ENCODE results near the gene TMC7.

TMC7 gene

DNA sequence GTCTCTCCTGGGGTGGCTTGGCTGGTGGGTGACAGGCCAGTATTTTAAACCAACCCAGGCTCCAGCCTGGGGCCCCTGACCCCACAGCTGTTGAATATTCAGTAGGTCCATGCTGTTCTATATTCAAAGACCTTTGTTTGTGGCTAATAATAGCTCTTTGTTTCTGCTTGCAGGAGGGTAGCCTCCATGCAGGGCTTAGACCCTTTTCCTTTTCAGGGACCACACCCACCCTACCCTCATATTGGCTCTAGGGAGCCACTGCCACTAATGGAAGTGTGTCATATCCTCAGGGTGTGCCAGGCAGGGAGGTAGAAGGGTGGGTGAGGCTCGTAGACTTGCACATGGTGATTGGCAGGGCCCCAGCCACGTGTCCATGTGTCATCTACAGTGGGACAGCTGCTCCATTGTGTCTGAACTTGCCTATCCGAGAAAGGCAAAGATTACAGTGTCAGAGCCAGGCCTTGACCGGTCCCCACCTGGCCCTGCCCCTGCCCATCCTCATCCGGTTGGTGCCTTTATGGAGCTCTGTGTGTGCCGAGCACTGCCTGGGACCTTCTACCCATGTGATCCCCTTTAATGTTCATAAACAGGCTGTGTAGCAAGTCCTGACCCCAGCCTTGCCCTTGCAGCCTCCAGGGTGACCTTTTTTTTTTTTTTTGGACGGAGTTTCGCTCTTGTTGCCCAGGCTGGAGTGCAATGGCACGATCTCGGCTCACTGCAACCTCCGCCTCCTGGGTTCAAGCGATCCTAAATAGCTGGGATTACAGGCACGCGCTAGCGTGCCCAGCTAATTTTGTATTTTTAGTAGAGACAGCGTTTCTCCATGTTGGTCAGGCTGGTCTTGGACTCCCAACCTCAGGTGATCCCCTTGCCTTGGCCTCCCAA lies 22.1 kb downstream of the TMC7 start:
- ATAC-seq (ENCODE audit: low read depth) (peak; percentile 87), DNase-seq (ENCODE audit: low spot score) (peak; percentile 94)
- H3K4me1 ChIP-seq (ENCODE audit: insufficient read depth, poor library complexity, severe bottlenecking) = peaks cover 47% of the 10 kb centered on the region
- H3K27me3 ChIP-seq (ENCODE audit: insufficient read depth, poor library complexity, severe bottlenecking) = no peaks in the 10 kb centered on the region
- peaks cover 3% of the 10 kb centered on the region for H3K9me3 ChIP-seq (ENCODE audit: severe bottlenecking)
- H3K36me3 ChIP-seq (ENCODE audit: low read depth) = peaks cover 23% of the 10 kb centered on the region
- no peak overlapping the region for H3K4me3 ChIP-seq (ENCODE audit: severe bottlenecking)
- peak overlapping the region; percentile 88 for H3K27ac ChIP-seq (ENCODE audit: poor library complexity, severe bottlenecking)
- TF ChIP-seq CTCF (IDR thresholded peaks at IDR 0.05; ENCODE audit: poor library complexity, severe bottlenecking) = no peak

- no peak for ATAC-seq (ENCODE audit: low read depth)
- H3K36me3 ChIP-seq (ENCODE audit: low read depth) = peaks cover 21% of the 10 kb centered on the region
- DNase-seq (ENCODE audit: low spot score) = no peak
- H3K9me3 ChIP-seq (ENCODE audit: severe bottlenecking) = peaks cover 3% of the 10 kb centered on the region
- H3K4me3 ChIP-seq (ENCODE audit: severe bottlenecking) = no peak overlapping the region
- peak overlapping the region; percentile 88 for H3K27ac ChIP-seq (ENCODE audit: poor library complexity, severe bottlenecking)
- H3K27me3 ChIP-seq (ENCODE audit: insufficient read depth, poor library complexity, severe bottlenecking) = no peaks in the 10 kb centered on the region
- no peak for TF ChIP-seq CTCF (IDR thresholded peaks at IDR 0.05; ENCODE audit: poor library complexity, severe bottlenecking)
- H3K4me1 ChIP-seq (ENCODE audit: insufficient read depth, poor library complexity, severe bottlenecking) = peaks cover 44% of the 10 kb centered on the region
Observed at GRCh38 chr16:19006446-19007315, 22.9 kb downstream of the TMC7 start.

DNA sequence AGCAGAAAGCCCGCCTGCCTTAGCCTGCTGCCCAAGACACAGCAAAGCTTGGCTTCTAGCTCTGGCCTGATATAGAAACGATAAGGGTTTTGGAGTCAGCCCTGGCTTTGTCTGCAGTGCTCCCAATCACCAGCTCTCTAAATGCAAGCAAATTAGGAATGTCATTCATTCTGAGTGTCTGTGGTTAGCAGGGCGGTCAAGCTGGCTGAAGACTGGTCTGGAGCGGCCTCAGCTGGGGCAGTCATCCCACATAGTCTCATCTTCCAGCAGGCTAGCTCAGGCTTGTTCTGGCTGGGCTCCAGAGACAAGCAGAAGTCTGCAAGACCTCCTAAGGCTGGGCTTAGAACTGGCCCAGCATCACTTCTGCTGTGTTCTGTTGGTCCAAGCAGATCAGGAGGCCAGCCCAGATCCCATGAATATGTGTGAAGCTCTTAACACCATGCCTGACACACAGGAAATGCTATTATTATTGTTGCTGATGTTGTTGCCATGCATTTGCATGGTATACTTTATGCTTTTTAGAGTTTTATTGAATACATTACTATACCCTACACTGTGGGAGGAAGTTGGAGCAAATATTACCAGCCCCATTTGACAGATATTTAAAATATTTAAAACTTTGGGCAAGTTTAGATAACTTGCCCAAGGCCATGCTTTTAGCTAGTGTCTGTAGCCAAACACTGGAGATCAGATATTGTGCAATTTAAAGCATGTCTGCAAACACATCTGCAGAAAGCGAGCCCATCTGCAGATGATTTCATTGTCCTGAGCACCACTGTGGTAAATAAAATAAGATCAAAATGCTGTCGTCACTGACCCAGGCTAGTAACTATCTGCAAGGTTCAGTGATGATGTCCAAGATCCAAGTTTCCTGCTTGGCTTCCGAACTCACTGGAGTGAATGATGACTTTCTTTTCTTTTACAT lies 24.8 kb downstream of the TMC7 start:
- peak; percentile 18 for TF ChIP-seq CTCF (IDR thresholded peaks at IDR 0.05; ENCODE audit: poor library complexity, severe bottlenecking)
- no peak overlapping the region for H3K4me3 ChIP-seq (ENCODE audit: severe bottlenecking)
- no peaks in the 10 kb centered on the region for H3K27me3 ChIP-seq (ENCODE audit: insufficient read depth, poor library complexity, severe bottlenecking)
- peak overlapping the region; percentile 88 for H3K27ac ChIP-seq (ENCODE audit: poor library complexity, severe bottlenecking)
- peaks cover 3% of the 10 kb centered on the region for H3K9me3 ChIP-seq (ENCODE audit: severe bottlenecking)
- ATAC-seq (ENCODE audit: low read depth) = peak; percentile 78
- peak; percentile 80 for DNase-seq (ENCODE audit: low spot score)
- peaks cover 43% of the 10 kb centered on the region for H3K4me1 ChIP-seq (ENCODE audit: insufficient read depth, poor library complexity, severe bottlenecking)
- H3K36me3 ChIP-seq (ENCODE audit: low read depth) = peaks cover 21% of the 10 kb centered on the region

- no peak for ATAC-seq (ENCODE audit: low read depth)
- no peak for DNase-seq (ENCODE audit: low spot score)
Observed at GRCh38 chr16:19011169-19011731, 27.5 kb downstream of the TMC7 start.

More at GRCh38 chr16:19011169-19011731, 27.5 kb downstream of the TMC7 start:
- Histone ChIP-seq H3K9me3 (ENCODE audit: severe bottlenecking) (peaks cover 3% of the 10 kb centered on the region), H3K4me1 (ENCODE audit: insufficient read depth, poor library complexity, severe bottlenecking) (peaks cover 30% of the 10 kb centered on the region), H3K27me3 (ENCODE audit: insufficient read depth, poor library complexity, severe bottlenecking) (no peaks in the 10 kb centered on the region), H3K27ac (ENCODE audit: poor library complexity, severe bottlenecking) (no peak overlapping the region), H3K36me3 (ENCODE audit: low read depth) (peaks cover 26% of the 10 kb centered on the region), H3K4me3 (ENCODE audit: severe bottlenecking) (no peak overlapping the region)
- no peak for TF ChIP-seq CTCF (IDR thresholded peaks at IDR 0.05; ENCODE audit: poor library complexity, severe bottlenecking)
